ENCODE results near the gene MMP14. TPM values are rescaled to one million over a fixed set of nuclear protein-coding genes. Genes with fewer than 3 reads are reported as not detected.

The MMP14 gene
- total RNA-seq, 1 donor = 580 TPM

DNA sequence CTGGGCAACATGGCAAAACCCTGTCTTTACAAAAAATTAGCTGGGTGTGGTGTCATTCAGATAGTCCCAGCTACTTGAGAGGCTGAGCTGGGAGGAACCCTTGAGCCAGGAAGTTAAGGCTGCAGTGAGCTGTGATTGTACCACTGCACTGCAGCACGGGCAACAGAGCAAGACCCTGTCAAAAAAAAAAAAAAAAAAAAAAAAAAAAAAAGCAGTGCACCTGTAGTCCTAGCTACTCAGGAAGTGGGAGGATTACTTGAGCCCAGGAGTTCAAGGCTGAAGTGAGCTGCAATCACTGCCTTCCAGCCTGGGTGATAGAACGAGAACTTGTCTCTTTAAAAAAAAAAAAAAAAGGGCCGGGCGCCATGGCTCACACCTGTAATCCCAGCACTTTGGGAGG, 52.3 kb downstream of the MMP14 start:
- Histone ChIP-seq H3K4me3 (ENCODE audit: insufficient read depth, low read length) (no peak overlapping the region), H3K4me2 (ENCODE audit: insufficient read depth, low read length) (no peak overlapping the region), H3K79me2 (ENCODE audit: insufficient read depth, low read length) (peaks cover 4% of the 10 kb centered on the region), H3K27me3 (ENCODE audit: insufficient read depth, low read length) (no peaks in the 10 kb centered on the region), H3K36me3 (ENCODE audit: insufficient read depth, low read length) (no peaks in the 10 kb centered on the region), H2AFZ (ENCODE audit: low read length) (no peak overlapping the region), H3K9me3 (ENCODE audit: low read depth, low read length) (no peaks in the 10 kb centered on the region), H3K4me1 (ENCODE audit: insufficient read depth, low read length) (peaks cover 8% of the 10 kb centered on the region), H3K27ac (ENCODE audit: low read depth, low read length) (no peak overlapping the region), H4K20me1 (ENCODE audit: insufficient read depth, low read length) (no peaks in the 10 kb centered on the region)
- no peak for DNase-seq (ENCODE audit: insufficient read length, low spot score, missing footprints)
- TF ChIP-seq, protein P1, sequence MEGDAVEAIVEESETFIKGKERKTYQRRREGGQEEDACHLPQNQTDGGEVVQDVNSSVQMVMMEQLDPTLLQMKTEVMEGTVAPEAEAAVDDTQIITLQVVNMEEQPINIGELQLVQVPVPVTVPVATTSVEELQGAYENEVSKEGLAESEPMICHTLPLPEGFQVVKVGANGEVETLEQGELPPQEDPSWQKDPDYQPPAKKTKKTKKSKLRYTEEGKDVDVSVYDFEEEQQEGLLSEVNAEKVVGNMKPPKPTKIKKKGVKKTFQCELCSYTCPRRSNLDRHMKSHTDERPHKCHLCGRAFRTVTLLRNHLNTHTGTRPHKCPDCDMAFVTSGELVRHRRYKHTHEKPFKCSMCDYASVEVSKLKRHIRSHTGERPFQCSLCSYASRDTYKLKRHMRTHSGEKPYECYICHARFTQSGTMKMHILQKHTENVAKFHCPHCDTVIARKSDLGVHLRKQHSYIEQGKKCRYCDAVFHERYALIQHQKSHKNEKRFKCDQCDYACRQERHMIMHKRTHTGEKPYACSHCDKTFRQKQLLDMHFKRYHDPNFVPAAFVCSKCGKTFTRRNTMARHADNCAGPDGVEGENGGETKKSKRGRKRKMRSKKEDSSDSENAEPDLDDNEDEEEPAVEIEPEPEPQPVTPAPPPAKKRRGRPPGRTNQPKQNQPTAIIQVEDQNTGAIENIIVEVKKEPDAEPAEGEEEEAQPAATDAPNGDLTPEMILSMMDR (IDR thresholded peaks at IDR 0.05; ENCODE audit: extremely low read depth, low read depth, low read length) = no peak

DNA sequence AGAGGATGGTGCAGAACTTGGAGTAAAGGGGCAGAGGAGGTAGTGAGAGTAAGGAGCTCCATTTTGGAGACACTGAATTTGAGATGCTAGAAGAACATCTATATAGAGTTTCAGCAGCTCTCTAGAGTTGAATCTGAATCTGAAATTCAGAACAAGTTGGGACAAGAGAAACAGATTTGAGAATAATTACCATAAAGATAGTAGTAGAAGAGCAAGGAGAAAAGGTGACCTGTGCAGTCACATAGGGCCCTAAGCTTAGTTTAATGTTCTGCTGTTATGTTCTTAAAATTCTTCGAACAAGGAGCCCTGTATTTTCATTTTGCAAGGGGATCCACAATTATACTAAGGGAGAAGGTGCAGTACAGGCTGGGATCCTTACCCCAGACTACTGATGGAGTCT, 54.0 kb downstream of the MMP14 start:
- Histone ChIP-seq H3K79me2 (ENCODE audit: insufficient read depth, low read length) (peaks cover 4% of the 10 kb centered on the region), H3K4me3 (ENCODE audit: insufficient read depth, low read length) (no peak overlapping the region), H3K9me3 (ENCODE audit: low read depth, low read length) (no peaks in the 10 kb centered on the region), H3K36me3 (ENCODE audit: insufficient read depth, low read length) (no peaks in the 10 kb centered on the region), H3K27me3 (ENCODE audit: insufficient read depth, low read length) (no peaks in the 10 kb centered on the region), H4K20me1 (ENCODE audit: insufficient read depth, low read length) (no peaks in the 10 kb centered on the region), H3K4me1 (ENCODE audit: insufficient read depth, low read length) (peaks cover 8% of the 10 kb centered on the region), H2AFZ (ENCODE audit: low read length) (no peak overlapping the region), H3K4me2 (ENCODE audit: insufficient read depth, low read length) (no peak overlapping the region), H3K27ac (ENCODE audit: low read depth, low read length) (no peak overlapping the region)
- TF ChIP-seq, protein P1 (IDR thresholded peaks at IDR 0.05; ENCODE audit: extremely low read depth, low read depth, low read length) = no peak
- DNase-seq (ENCODE audit: insufficient read length, low spot score, missing footprints) = peak; percentile 11

DNA sequence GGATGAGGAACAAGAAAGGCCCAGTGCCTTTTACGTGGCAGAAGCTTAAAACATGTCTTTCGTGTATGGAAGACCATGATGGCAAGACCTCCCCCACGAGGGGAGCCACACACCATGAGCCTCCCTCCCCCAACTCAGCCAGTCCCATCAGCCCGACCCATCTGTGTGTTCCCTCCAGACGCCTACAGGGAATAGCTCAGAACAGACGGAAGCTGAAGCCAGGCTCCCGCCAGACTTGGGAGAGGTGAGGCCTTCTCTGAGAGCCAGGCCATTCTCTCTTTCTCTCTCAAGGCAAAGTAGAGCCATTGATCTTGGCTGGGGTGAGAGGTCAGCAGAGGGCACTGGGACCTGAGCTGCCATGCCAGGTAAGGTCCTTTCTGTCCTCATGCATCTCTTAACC, 56.1 kb downstream of the MMP14 start:
- peaks cover 4% of the 10 kb centered on the region for H3K79me2 ChIP-seq (ENCODE audit: insufficient read depth, low read length)
- H2AFZ ChIP-seq (ENCODE audit: low read length) = no peak overlapping the region
- H3K4me1 ChIP-seq (ENCODE audit: insufficient read depth, low read length) = peaks cover 3% of the 10 kb centered on the region
- no peak overlapping the region for H3K27ac ChIP-seq (ENCODE audit: low read depth, low read length)
- H3K9me3 ChIP-seq (ENCODE audit: low read depth, low read length) = no peaks in the 10 kb centered on the region
- H3K4me2 ChIP-seq (ENCODE audit: insufficient read depth, low read length) = no peak overlapping the region
- peak; percentile 23 for DNase-seq (ENCODE audit: insufficient read length, low spot score, missing footprints)
- no peaks in the 10 kb centered on the region for H3K36me3 ChIP-seq (ENCODE audit: insufficient read depth, low read length)
- TF ChIP-seq, protein P1 (IDR thresholded peaks at IDR 0.05; ENCODE audit: extremely low read depth, low read depth, low read length) = no peak
- no peak overlapping the region for H3K4me3 ChIP-seq (ENCODE audit: insufficient read depth, low read length)
- H3K27me3 ChIP-seq (ENCODE audit: insufficient read depth, low read length) = no peaks in the 10 kb centered on the region
- no peaks in the 10 kb centered on the region for H4K20me1 ChIP-seq (ENCODE audit: insufficient read depth, low read length)

DNA sequence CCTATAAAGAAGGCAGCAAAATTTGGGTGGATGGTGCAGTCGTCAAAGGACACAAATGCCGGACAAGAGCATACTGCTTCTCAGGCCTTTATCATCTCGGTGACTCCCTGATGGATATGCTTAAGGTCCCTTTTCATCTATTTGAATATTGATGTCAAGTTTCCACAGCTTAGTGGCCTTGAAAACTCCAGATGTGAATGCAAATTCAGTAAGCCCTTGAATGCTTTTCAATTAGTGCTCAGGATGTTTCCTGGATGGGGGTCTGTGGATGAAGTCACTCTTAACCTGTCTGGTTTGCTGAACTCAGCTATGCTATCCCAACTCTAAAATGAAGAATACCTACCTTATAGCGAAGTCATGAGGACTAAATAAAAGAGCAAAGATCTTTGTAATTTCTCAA, 57.3 kb downstream of the MMP14 start:
- H3K36me3 ChIP-seq (ENCODE audit: insufficient read depth, low read length) = no peaks in the 10 kb centered on the region
- no peak overlapping the region for H3K4me2 ChIP-seq (ENCODE audit: insufficient read depth, low read length)
- no peaks in the 10 kb centered on the region for H3K9me3 ChIP-seq (ENCODE audit: low read depth, low read length)
- H3K4me3 ChIP-seq (ENCODE audit: insufficient read depth, low read length) = no peak overlapping the region
- TF ChIP-seq, protein P1 (IDR thresholded peaks at IDR 0.05; ENCODE audit: extremely low read depth, low read depth, low read length) = no peak
- peaks cover 12% of the 10 kb centered on the region for H3K4me1 ChIP-seq (ENCODE audit: insufficient read depth, low read length)
- peak; percentile 1 for DNase-seq (ENCODE audit: insufficient read length, low spot score, missing footprints)
- no peak overlapping the region for H3K27ac ChIP-seq (ENCODE audit: low read depth, low read length)
- H2AFZ ChIP-seq (ENCODE audit: low read length) = no peak overlapping the region
- H3K79me2 ChIP-seq (ENCODE audit: insufficient read depth, low read length) = no peaks in the 10 kb centered on the region
- no peaks in the 10 kb centered on the region for H4K20me1 ChIP-seq (ENCODE audit: insufficient read depth, low read length)
- H3K27me3 ChIP-seq (ENCODE audit: insufficient read depth, low read length) = no peaks in the 10 kb centered on the region

Measured in osteoblast (primary cell).